GM18873 (cell line): Measurements from ENCODE around the gene RGL2.

ENCODE experiments used
- ATAC-seq: cut with Tn5 transposase; IDR thresholded peaks from one replicate; pipeline ENCODE4 v1.9.1; 2021; ENCODE audit warnings: mild to moderate bottlenecking, moderate library complexity, moderate number of reproducible peaks; ENCODE audit not compliant: unreplicated experiment, low FRiP score

Gene RGL2

GRCh38 chr6:33316603-33317418, 18.1 kb upstream of the RGL2 start:
- ATAC-seq, result no peak

- ATAC-seq, result no peak
Observed at GRCh38 chr6:33315793-33316602, 17.3 kb upstream of the RGL2 start.

- ATAC-seq, result no peak
Observed at GRCh38 chr6:33314943-33315792, 16.4 kb upstream of the RGL2 start.

- ATAC-seq, result no peak
Observed at GRCh38 chr6:33314515-33314942, 15.8 kb upstream of the RGL2 start.

- ATAC-seq, result no peak
Observed at GRCh38 chr6:33313709-33314514, 15.2 kb upstream of the RGL2 start, which contains the start of gene TAPBP. TAPBP (minus strand) TSS chr6:33314078; CDS start chr6:33314041, 37 bp downstream.

- ATAC-seq, result no peak
Observed at GRCh38 chr6:33313105-33313708, 14.5 kb upstream of the RGL2 start.

GRCh38 chr6:33312361-33313104, 13.8 kb upstream of the RGL2 start:
- no peak for ATAC-seq

- no peak for ATAC-seq
Observed at GRCh38 chr6:33306356-33306755, 7.6 kb upstream of the RGL2 start.

GRCh38 chr6:33305052-33305451, 6.3 kb upstream of the RGL2 start:
- no peak for ATAC-seq

- no peak for ATAC-seq
Observed at GRCh38 chr6:33304216-33304615, 5.5 kb upstream of the RGL2 start.

GRCh38 chr6:33301877-33302276, 3.1 kb upstream of the RGL2 start:
- no peak for ATAC-seq

GRCh38 chr6:33299237-33299944, 649 bp upstream of the RGL2 start:
- peak; percentile 67 for ATAC-seq

GRCh38 chr6:33297956-33298772, 578 bp downstream of the RGL2 start:
- ATAC-seq, result no peak

- no peak for ATAC-seq
Observed at GRCh38 chr6:33297406-33297955, 1.3 kb downstream of the RGL2 start.

- no peak for ATAC-seq
Observed at GRCh38 chr6:33296797-33297405, 1.8 kb downstream of the RGL2 start.

- ATAC-seq, result no peak
Observed at GRCh38 chr6:33295621-33296369, 2.9 kb downstream of the RGL2 start.
